DLD1 (cell line): ENCODE data around the gene RPL35.
"Not testable (repeated sequence)": the region's sequence is repeated elsewhere in the genome, so short reads cannot be mapped to it uniquely, and the experiment has no call there.

Source experiments
- in situ Hi-C: cut with HindIII; loops from 2 replicates; pipeline ENCODE4 v1.10.0; 2017; ENCODE audit warnings: low sequenced_read_pairs

The RPL35 gene

GRCh38 chr9:124853605-124854143, 8.1 kb downstream of the RPL35 start:
- in situ Hi-C loops, result no loop called here

- in situ Hi-C loops, result no loop called here
These were observed 8.8 kb downstream of the RPL35 start, which contains the start of gene WDR38 for GRCh38 chr9:124852829-124853531. Gene WDR38, plus strand, starts transcription at chr9:124853460. Its CDS starts 72 bp downstream, at chr9:124853532.

GRCh38 chr9:124852121-124852828, 9.5 kb downstream of the RPL35 start:
- in situ Hi-C loops, result no loop called here

- in situ Hi-C loops, result no loop called here
These were observed 12.0 kb downstream of the RPL35 start for GRCh38 chr9:124849801-124850200.

- in situ Hi-C loops, result no loop called here
These were observed 14.8 kb downstream of the RPL35 start for GRCh38 chr9:124846969-124847368.

GRCh38 chr9:124846467-124846866, 15.3 kb downstream of the RPL35 start:
- in situ Hi-C loops, result not testable (repeated sequence)

- in situ Hi-C loops, result no loop called here
These were observed 17.5 kb downstream of the RPL35 start for GRCh38 chr9:124844291-124844690.

GRCh38 chr9:124843456-124844034, 18.2 kb downstream of the RPL35 start:
- in situ Hi-C loops, result no loop called here

GRCh38 chr9:124841075-124841821, 20.5 kb downstream of the RPL35 start:
- in situ Hi-C loops, result no loop called here

GRCh38 chr9:124840300-124840833, 21.4 kb downstream of the RPL35 start:
- in situ Hi-C loops, result no loop called here

GRCh38 chr9:124839612-124840299, 22.0 kb downstream of the RPL35 start:
- in situ Hi-C loops, result no loop called here

GRCh38 chr9:124838567-124839275, 23.0 kb downstream of the RPL35 start:
- in situ Hi-C loops, result not testable (repeated sequence)

GRCh38 chr9:124838132-124838531, 23.6 kb downstream of the RPL35 start:
- in situ Hi-C loops, result not testable (repeated sequence)

- in situ Hi-C loops, result no loop called here
These were observed 26.7 kb downstream of the RPL35 start for GRCh38 chr9:124835026-124835557.

- in situ Hi-C loops, result no loop called here
These were observed 27.2 kb downstream of the RPL35 start for GRCh38 chr9:124834591-124834990.

- in situ Hi-C loops, result no loop called here
These were observed 30.0 kb downstream of the RPL35 start for GRCh38 chr9:124831642-124832364.

GRCh38 chr9:124830593-124830992, 31.2 kb downstream of the RPL35 start:
- in situ Hi-C loops, result no loop called here

GRCh38 chr9:124829334-124829669, 32.5 kb downstream of the RPL35 start:
- in situ Hi-C loops, result no loop called here
